Neural crest cell (in vitro differentiated cells): ENCODE data around the gene CCDC92. TPM values are rescaled to one million over a fixed set of nuclear protein-coding genes. Genes with fewer than 3 reads are reported as not detected.

Source experiments
- DNase-seq: peaks from one replicate; pipeline ENCODE4 v3.0.0; 2021; ENCODE audit warnings: low read depth, mixed read lengths, low spot score
- H3K27ac Mint-ChIP-seq: one replicate; pipeline ENCODE4 v1.8.0; 2021; ENCODE audit warnings: mild to moderate bottlenecking, mixed read lengths; ENCODE audit not compliant: unreplicated experiment
- H3K27me3 Mint-ChIP-seq: 2 replicates; pipeline ENCODE4 v1.8.0; 2021; ENCODE audit warnings: low read depth, mild to moderate bottlenecking, mixed read lengths
- H3K36me3 Mint-ChIP-seq: 2 replicates; pipeline ENCODE4 v1.8.0; 2021; ENCODE audit warnings: low read depth, mild to moderate bottlenecking, mixed read lengths
- H3K4me1 Mint-ChIP-seq: 2 replicates; pipeline ENCODE4 v1.8.0; 2021; ENCODE audit warnings: mixed read lengths
- H3K4me3 Mint-ChIP-seq: one replicate; pipeline ENCODE4 v1.8.0; 2021; ENCODE audit warnings: mild to moderate bottlenecking, mixed read lengths
- H3K9me3 Mint-ChIP-seq: 2 replicates; pipeline ENCODE4 v1.8.0; 2021; ENCODE audit warnings: mixed read lengths
- CTCF ChIP-seq: fragments of 200-600 bp; sonication (generic); conservative IDR thresholded peaks from 2 replicates; pipeline ENCODE4 v1.5.0; 2021; ENCODE audit warnings: antibody characterized with exemption, mild to moderate bottlenecking
- total RNA-seq: library from RNA; stranded (reverse); gene quantifications from 2 replicates; pipeline ENCODE4 v1.2.1, GENCODE V29; 2021

The CCDC92 gene
- total RNA-seq, 1 donor from 2014 or later = 33.5 TPM

DNA sequence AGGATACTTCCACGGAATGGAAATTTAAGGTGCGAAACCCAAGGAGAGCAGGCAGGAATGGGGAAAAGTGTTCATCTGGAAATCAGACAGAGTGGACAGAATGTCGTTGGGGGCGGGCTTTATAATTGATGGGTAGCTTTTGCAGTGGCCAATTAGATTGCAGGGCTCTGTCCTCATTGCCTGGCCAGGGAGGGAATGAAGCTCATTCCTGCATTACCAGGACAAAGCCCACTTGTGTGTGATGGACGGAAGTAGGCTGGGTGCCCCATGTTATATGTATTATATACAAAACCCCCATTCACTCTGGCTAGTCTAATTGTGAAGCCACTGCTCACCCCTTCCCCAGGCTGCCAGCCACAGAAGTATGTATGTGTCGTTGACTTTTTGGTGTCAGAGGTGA is 23.9 kb upstream of the CCDC92 start:
- Mint-ChIP-seq H3K4me3 (peak overlapping the region; percentile 79), H3K27ac (peak overlapping the region; percentile 83), H3K27me3 (no peaks in the 10 kb centered on the region), H3K9me3 (no peaks in the 10 kb centered on the region), H3K4me1 (peaks cover 51% of the 10 kb centered on the region), H3K36me3 (peaks cover 7% of the 10 kb centered on the region)
- TF ChIP-seq CTCF = no peak
- peak; percentile 46 for DNase-seq

DNA sequence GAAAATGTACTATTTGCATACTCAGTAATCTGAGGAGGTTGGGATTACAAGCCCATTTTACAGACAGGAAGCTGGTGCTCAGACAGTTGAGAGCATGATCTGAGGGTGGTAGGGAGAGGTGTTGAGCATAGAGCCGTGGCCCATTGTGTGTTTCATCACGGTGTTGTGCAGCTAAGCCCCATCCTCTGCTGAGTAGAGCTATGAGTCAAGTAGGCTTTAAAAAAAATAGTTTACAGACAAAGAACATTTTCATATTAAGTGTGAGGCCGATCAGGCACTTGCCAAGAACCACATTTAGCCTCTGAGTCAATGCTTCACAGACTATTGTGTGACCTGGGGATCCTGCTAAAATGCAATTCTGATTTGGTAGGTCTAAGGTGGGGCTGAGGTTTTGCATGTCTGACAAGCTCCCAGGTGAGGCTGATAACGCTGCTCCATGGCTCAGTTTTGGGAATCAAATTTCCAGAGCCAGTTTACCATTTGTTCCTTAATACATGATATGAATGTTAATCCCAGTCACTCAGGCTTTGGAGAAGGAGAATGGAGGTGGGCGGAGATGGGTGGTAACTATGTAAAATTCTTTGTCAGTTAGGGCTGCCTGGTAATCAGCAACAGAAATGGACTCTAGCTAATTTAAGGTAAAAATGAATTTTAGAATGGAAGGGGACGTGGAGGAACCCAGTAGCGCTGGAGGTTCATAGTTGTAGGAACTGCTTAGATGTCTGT is 22.6 kb upstream of the CCDC92 start:
- Mint-ChIP-seq H3K36me3 (peaks cover 7% of the 10 kb centered on the region), H3K9me3 (no peaks in the 10 kb centered on the region), H3K4me3 (peak overlapping the region; percentile 20), H3K27me3 (no peaks in the 10 kb centered on the region), H3K27ac (peak overlapping the region; percentile 83), H3K4me1 (peaks cover 61% of the 10 kb centered on the region)
- no peak for TF ChIP-seq CTCF
- no peak for DNase-seq

- no peak for DNase-seq
- no peak overlapping the region for H3K27ac Mint-ChIP-seq
- peaks cover 51% of the 10 kb centered on the region for H3K4me1 Mint-ChIP-seq
Measured at GRCh38 chr12:123992118-123992825, 19.6 kb upstream of the CCDC92 start.

DNA sequence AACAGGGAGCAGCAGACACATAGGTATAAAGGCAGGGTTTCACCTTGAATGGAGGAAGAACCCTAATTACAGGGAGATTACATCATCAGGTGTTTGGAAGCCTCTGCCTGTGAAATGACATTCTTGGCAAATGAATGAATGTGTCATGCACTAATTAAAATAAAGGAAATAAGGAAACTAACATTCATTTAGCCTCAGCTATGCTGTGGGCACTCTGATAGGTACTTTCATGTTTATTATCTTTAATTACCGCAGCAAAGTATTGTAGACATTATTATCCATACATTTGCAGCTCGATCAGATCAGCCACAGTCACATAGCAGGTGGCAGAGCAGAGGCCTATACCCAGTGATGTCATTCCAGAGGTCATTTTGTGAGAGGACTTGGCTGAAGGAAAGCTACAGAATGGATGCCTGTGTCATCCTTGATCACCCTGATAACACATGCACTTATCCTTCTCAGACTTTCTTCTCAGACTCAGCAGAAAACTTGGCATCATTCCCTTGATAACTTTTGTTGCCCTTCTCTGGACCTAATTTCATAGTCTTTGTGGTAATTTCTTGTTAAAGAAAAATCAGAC is 18.8 kb upstream of the CCDC92 start:
- Mint-ChIP-seq H3K9me3 (no peaks in the 10 kb centered on the region), H3K36me3 (peaks cover 13% of the 10 kb centered on the region), H3K27me3 (no peaks in the 10 kb centered on the region), H3K4me1 (peaks cover 43% of the 10 kb centered on the region), H3K4me3 (no peak overlapping the region), H3K27ac (no peak overlapping the region)
- DNase-seq = no peak
- TF ChIP-seq CTCF = no peak

More at GRCh38 chr12:123992118-123992825, 19.6 kb upstream of the CCDC92 start:
- no peaks in the 10 kb centered on the region for H3K9me3 Mint-ChIP-seq
- H3K36me3 Mint-ChIP-seq = peaks cover 13% of the 10 kb centered on the region
- H3K4me3 Mint-ChIP-seq = no peak overlapping the region
- TF ChIP-seq CTCF = no peak
- H3K27me3 Mint-ChIP-seq = no peaks in the 10 kb centered on the region

GRCh38 chr12:123990511-123990910 is 17.9 kb upstream of the CCDC92 start:
- Mint-ChIP-seq H3K4me1 (peaks cover 33% of the 10 kb centered on the region), H3K27ac (no peak overlapping the region), H3K27me3 (no peaks in the 10 kb centered on the region), H3K4me3 (no peak overlapping the region), H3K36me3 (peaks cover 13% of the 10 kb centered on the region), H3K9me3 (no peaks in the 10 kb centered on the region)
- DNase-seq = no peak
- no peak for TF ChIP-seq CTCF
